K562 (cell line): ENCODE data around the gene CPN2. TPM values are rescaled to one million over a fixed set of nuclear protein-coding genes. Genes with fewer than 3 reads are reported as not detected.

ENCODE experiments used
- ATAC-seq: fragments of 200-7000 bp; cut with Tn5 transposase; 3 replicates; pipeline ENCODE4 v1.9.1; 2020; ENCODE audit warnings: moderate library complexity
- BruUV-seq: library from RNA; stranded (reverse); fragments of 400-500 nt; replicated peaks from 2 replicates; lab custom pipeline; 2021; lab: Mats Ljungman, UMichigan
- CTCF ChIA-PET: fragments of 300-600 bp; formaldehyde crosslinking; extraction: SDS; loops from one replicate; lab custom pipeline; 2021; ENCODE audit warnings: low intra/inter-chr PET ratio; lab: Yijun Ruan, JAX
- POLR2A ChIA-PET: fragments of 300-600, 350-650 bp; sonication (Branson Sonifier 250); formaldehyde crosslinking; extraction: SDS; loops from one replicate; lab custom pipeline; 2021; ENCODE audit warnings: antibody characterized with exemption, inconsistent platforms; lab: Yijun Ruan, JAX
- DNase-seq, 4 experiments: peaks; one replicate each; pipeline versions ENCODE4 v3.0.0 to v3.0.0-alpha.2; 2011 to 2018; ENCODE audit warnings: low spot score in 3 of 4, mixed read lengths in 3 of 4; ENCODE audit errors: extremely low read depth in 1 of 4
- FAIRE-seq: peaks from 2 replicates; lab custom pipeline; 2011; peaks lifted over from hg19 to GRCh38; lab: Jason Lieb, UNC
- H2AFZ ChIP-seq: 2 replicates; pipeline ENCODE4 v1.6.0; 2011; ENCODE audit warnings: low read depth, low read length, control low read depth, inconsistent platforms
- H3K27ac ChIP-seq: fragments of 200-600 bp; 3 replicates; pipeline ENCODE4 v1.8.0; 2011; ENCODE audit warnings: low read depth, mild to moderate bottlenecking, control low read depth, inconsistent platforms, low read length, moderate library complexity, mixed read lengths; ENCODE audit errors: extremely low read depth
- H3K27me3 ChIP-seq, 2 experiments: fragments of 300-600 bp in 1 of 2; 2 replicates in 1 of 2; 3 replicates in 1 of 2; pipeline versions ENCODE4 v1.6.0 to v1.8.0; 2011; ENCODE audit warnings: inconsistent platforms in 2 of 2, low read length in 2 of 2, mild to moderate bottlenecking in 1 of 2, mixed read lengths in 1 of 2, moderate library complexity in 1 of 2; ENCODE audit not compliant: control insufficient read depth in 2 of 2, insufficient read depth in 2 of 2
- H3K36me3 ChIP-seq: fragments of 300-600 bp; 3 replicates; pipeline ENCODE4 v1.8.0; 2011; ENCODE audit warnings: mild to moderate bottlenecking, low read length, inconsistent platforms; ENCODE audit not compliant: control insufficient read depth, insufficient read depth
- H3K4me1 ChIP-seq, 2 experiments: fragments of 200-600 bp in 1 of 2; replicated peaks in 1 of 2; 2 replicates in 1 of 2; 3 replicates in 1 of 2; pipeline versions ENCODE4 v1.5.1 to v1.8.0; 2011; ENCODE audit warnings: inconsistent platforms in 2 of 2, low read length in 2 of 2, mild to moderate bottlenecking in 1 of 2, mixed read lengths in 1 of 2, moderate library complexity in 1 of 2; ENCODE audit not compliant: control insufficient read depth in 2 of 2, insufficient read depth in 2 of 2
- H3K4me2 ChIP-seq: 2 replicates; pipeline ENCODE4 v1.6.1; 2011; ENCODE audit warnings: low read length, control low read depth, inconsistent platforms, mixed read lengths; ENCODE audit not compliant: insufficient read depth
- H3K4me3 ChIP-seq: fragments of 200-600 bp; sonication (generic), shearing (Covaris generic); 2 replicates; pipeline ENCODE4 v1.5.1; 2016; ENCODE audit warnings: control low read depth, inconsistent platforms
- H3K79me2 ChIP-seq: fragments of 200-600 bp; 3 replicates; pipeline ENCODE4 v1.8.0; 2011; ENCODE audit warnings: low read length, inconsistent platforms; ENCODE audit not compliant: control insufficient read depth, insufficient read depth
- H3K9ac ChIP-seq, 2 experiments: 2 replicates each; pipeline versions ENCODE4 v1.6.0 to v1.6.1; 2011; ENCODE audit warnings: low read depth in 2 of 2, low read length in 2 of 2, control low read depth in 1 of 2, inconsistent platforms in 1 of 2, mild to moderate bottlenecking in 1 of 2, mixed read lengths in 1 of 2; ENCODE audit not compliant: insufficient read depth in 1 of 2
- H3K9me1 ChIP-seq: one replicate; pipeline ENCODE4 v1.6.0; 2011; ENCODE audit warnings: inconsistent platforms, mild to moderate bottlenecking, low read length, moderate library complexity; ENCODE audit not compliant: control insufficient read depth, insufficient read depth
- H3K9me3 ChIP-seq: replicated peaks from 2 replicates; pipeline ENCODE4 v1.5.1; 2011; ENCODE audit warnings: low read depth, low read length, inconsistent platforms; ENCODE audit not compliant: control insufficient read depth, insufficient read depth
- H4K20me1 ChIP-seq: replicated peaks from 2 replicates; pipeline ENCODE4 v1.6.1; 2011; ENCODE audit warnings: low read length, inconsistent platforms, mixed read lengths; ENCODE audit not compliant: control insufficient read depth, insufficient read depth
- EHMT2 ChIP-seq: fragments of 450-650 bp; IDR thresholded peaks from 2 replicates; pipeline ENCODE4 v1.6.1; 2018; ENCODE audit warnings: antibody characterized with exemption
- ESRRA ChIP-seq: fragments of 450-650 bp; IDR thresholded peaks from 2 replicates; pipeline ENCODE4 v1.6.1; 2014; ENCODE audit warnings: low read depth, mild to moderate bottlenecking, moderate library complexity, borderline replicate concordance
- LARP7 ChIP-seq: fragments of 450-650 bp; IDR thresholded peaks from 2 replicates; pipeline ENCODE4 v1.6.1; 2016
- MEIS2 ChIP-seq: fragments of 450-650 bp; IDR thresholded peaks from 2 replicates; pipeline ENCODE4 v1.6.1; 2014; ENCODE audit warnings: mild to moderate bottlenecking; ENCODE audit not compliant: partially characterized antibody
- PHF20 ChIP-seq: fragments of 450-650 bp; IDR thresholded peaks from 2 replicates; pipeline ENCODE4 v1.6.1; 2018; ENCODE audit not compliant: partially characterized antibody
- RBM25 ChIP-seq: fragments of 200-400 bp; formaldehyde crosslinking; IDR thresholded peaks from 2 replicates; pipeline ENCODE4 v1.6.1; 2018; ENCODE audit warnings: low read length, low read depth, moderate library complexity; ENCODE audit not compliant: severe bottlenecking
- STAG1 ChIP-seq: sonication (generic); formaldehyde crosslinking; IDR thresholded peaks from 2 replicates; pipeline ENCODE4 v1.5.0; 2020; ENCODE audit warnings: missing genetic modification reagents, borderline replicate concordance
- ZNF75A ChIP-seq: fragments of 450-650 bp; formaldehyde crosslinking; IDR thresholded peaks from 2 replicates; pipeline ENCODE4 v1.4.0; 2020; ENCODE audit warnings: mild to moderate bottlenecking
- WGBS: fragments of 100-300 bp; shearing (Covaris generic); methylation state at CpG from one replicate; pipeline ENCODE4 v1.1.6; 2016; ENCODE audit warnings: low coverage, mixed read lengths; ENCODE audit not compliant: insufficient coverage; ENCODE audit errors: missing lambda C conversion rate; 5-methylcytosine and 5-hydroxymethylcytosine counted together
- in situ Hi-C: fragments of 300-500 bp; cut with MboI; formaldehyde crosslinking; loops from 4 replicates; pipeline ENCODE4 v1.15.0; 2018; ENCODE audit warnings: inconsistent platforms, mixed read lengths
- intact Hi-C: fragments of 100-400 bp; cut with micrococcal nuclease; formaldehyde crosslinking; loops from 2 replicates; pipeline ENCODE4 v1.14.2; 2022
- polyA plus RNA-seq, 8 experiments: library from polyadenylated mRNA; depleted of rRNA in 4 of 8; stranded (reverse) in 5 of 8; unstranded in 3 of 8; fragments of >200 nt; fragmentation: Nextera tagmentation in 2 of 8; fragmentation: Illumina TruSeq in 1 of 8; extraction: Ambion mirVana in 2 of 8; extraction: Trizol in 1 of 8; gene quantifications; 2 replicates each; pipeline versions ENCODE4 v1.2.1 to v1.2.3, GENCODE V29; 2011 to 2014; ENCODE audit warnings: inconsistent platforms in 1 of 8, missing spikeins in 1 of 8
- total RNA-seq, 7 experiments: library from RNA; depleted of rRNA in 6 of 7; stranded (reverse); fragments of >200 nt in 6 of 7; fragmentation: Illumina TruSeq in 2 of 7; extraction: Trizol in 2 of 7; gene quantifications; 2 replicates each; pipeline versions ENCODE4 v1.2.1 to v1.2.3, GENCODE V29; 2011 to 2021; ENCODE audit warnings: low replicate concordance in 1 of 7
- TF ChIP-seq, protein P1 (sequence below): fragments of 450-650 bp; formaldehyde crosslinking; conservative IDR thresholded peaks from 2 replicates; pipeline ENCODE4 v1.4.0; 2022; ENCODE audit warnings: mild to moderate bottlenecking, missing genetic modification characterization

The CPN2 gene
- total and polyA plus RNA-seq, 9 of the 15 experiments (the other 6 are each of a cell fraction or from before 2014, with no cell fraction given), result not detected

DNA sequence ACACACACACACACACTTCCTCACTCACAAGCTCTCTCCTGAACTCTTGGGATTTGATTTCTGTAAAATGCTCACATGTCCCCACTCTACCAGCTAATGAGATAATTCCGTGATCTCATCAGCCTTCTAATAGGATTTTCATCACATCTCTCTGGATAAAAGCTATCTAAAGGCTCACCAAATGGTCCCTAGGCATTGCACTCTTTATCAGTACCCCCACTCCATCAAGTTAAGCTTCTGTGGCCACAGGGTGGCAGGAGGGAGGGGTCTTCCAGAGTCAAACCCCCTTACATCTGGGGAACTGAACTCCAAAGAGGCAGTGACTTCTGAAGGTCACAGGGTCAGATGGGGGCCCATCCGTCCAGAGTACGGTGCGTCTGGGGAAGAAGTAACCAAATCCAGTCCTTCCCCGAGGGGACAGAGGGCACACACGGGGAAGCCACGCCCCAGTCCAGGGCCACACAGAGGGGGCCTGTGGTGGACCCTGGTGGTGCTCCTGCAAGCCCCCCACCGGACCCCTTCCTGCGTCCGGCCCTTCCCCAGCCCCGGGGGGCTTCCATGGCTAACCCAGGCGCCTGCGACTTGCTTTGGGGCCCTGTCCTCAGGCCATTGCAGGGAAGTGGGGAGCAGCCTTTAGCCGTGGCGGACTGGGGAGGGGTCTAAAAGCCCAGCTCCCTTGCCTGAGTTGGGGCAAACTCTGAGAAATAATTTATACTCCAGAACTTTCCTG is 25.5 kb downstream of the CPN2 start:
- TF ChIP-seq RBM25 (no peak), ESRRA (peak; percentile 44; the same call in 1 of the 2 replicates)
- BruUV-seq, result no TSS peak
- Histone ChIP-seq H3K4me1 (peaks cover 13 to 54% of the 10 kb centered on the region in 2 experiments; a peak in 4 of 5 replicates), H2AFZ (peak overlapping the region; percentile 52; the same call in 1 of the 2 replicates), H3K9me1 (no peaks in the 10 kb centered on the region), H3K4me2 (no peak overlapping the region), H3K27ac (no peak overlapping the region), H3K9me3 (no peaks in the 10 kb centered on the region; the same call in 1 of the 2 replicates), H3K36me3 (no peaks in the 10 kb centered on the region), H3K9ac (no peak overlapping the region), H3K4me3 (no peak overlapping the region), H3K79me2 (no peaks in the 10 kb centered on the region), H3K27me3 (peaks cover 0 to 30% of the 10 kb centered on the region in 2 experiments; a peak in 3 of 5 replicates), H4K20me1 (no peaks in the 10 kb centered on the region)
- CTCF ChIA-PET, result interaction anchor here (0.5 kb wide), 1 partner anchor 274 kb away, joined by 3 read pairs; no protein-coding TSS in a partner anchor
- in situ Hi-C loops (loop anchor here (10.0 to 25.0 kb wide), 2 partner anchors 671 to 1863 kb away; no protein-coding TSS in a partner anchor), intact Hi-C loops (loop anchor here (10.0 kb wide), 1 partner anchor 731 kb away; the partner anchor contains the start of gene OPA1)
- WGBS, result 56% methylated on average over 10 of the region's 15 CpGs
- no peak for DNase-seq
- ATAC-seq, result no peak
- POLR2A ChIA-PET, result no interaction called here
- FAIRE-seq, result no peak

DNA sequence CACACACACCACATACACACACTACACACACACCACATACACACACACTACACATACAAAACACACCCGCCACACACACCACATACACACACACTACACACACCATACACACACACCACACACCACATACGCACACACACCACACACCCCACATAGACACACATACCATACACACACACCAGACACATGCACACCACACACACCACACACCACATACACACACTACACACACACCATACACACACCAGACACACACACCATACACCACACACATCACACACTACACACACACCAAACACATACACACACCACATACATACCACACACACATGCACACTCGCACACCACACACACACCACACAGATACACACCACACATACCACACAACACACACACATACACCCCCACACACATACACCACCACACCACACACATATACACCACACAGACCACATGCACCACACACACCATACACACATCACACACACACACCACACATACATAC is 26.3 kb downstream of the CPN2 start:
- Histone ChIP-seq H4K20me1 (no peaks in the 10 kb centered on the region), H3K9me1 (no peaks in the 10 kb centered on the region), H3K4me1 (peaks cover 13 to 54% of the 10 kb centered on the region in 2 experiments; a peak in 4 of 5 replicates), H3K27me3 (peaks cover 0 to 23% of the 10 kb centered on the region in 2 experiments; a peak in 3 of 5 replicates), H3K4me3 (no peak overlapping the region), H3K4me2 (peak overlapping the region; percentile 88; the same call in 1 of the 2 replicates), H3K9me3 (no peaks in the 10 kb centered on the region; the same call in 1 of the 2 replicates), H2AFZ (no peak overlapping the region), H3K79me2 (no peaks in the 10 kb centered on the region), H3K36me3 (no peaks in the 10 kb centered on the region), H3K27ac (no peak overlapping the region; the same call in 2 of the 3 replicates), H3K9ac (no peak overlapping the region)
- ChIA-PET CTCF (no interaction called here), POLR2A (interaction anchor here (0.6 kb wide), 1 partner anchor 508 kb away, joined by 3 read pairs; no protein-coding TSS in a partner anchor)
- FAIRE-seq, result no peak
- DNase-seq, result no peak
- intact Hi-C loops, result loop anchor here (10.0 kb wide), 1 partner anchor 730 kb away; the partner anchor contains the start of gene OPA1
- no peak for ATAC-seq
- WGBS, result 94% methylated on average over 3 of the region's 3 CpGs
- no TSS peak for BruUV-seq
- in situ Hi-C loops, result loop anchor here (10.0 to 25.0 kb wide), 3 partner anchors 670 to 1863 kb away; no protein-coding TSS in a partner anchor
- TF ChIP-seq ZNF75A (CRISPR knock-in tag), result no peak
- no peak for TF ChIP-seq STAG1
- 0 out of 2 replicates have a peak, but pooled peaks have one; percentile 25 for TF ChIP-seq EHMT2
- peak; percentile 64; the same call in 1 of the 2 replicates for TF ChIP-seq LARP7
- peak; percentile 89 for TF ChIP-seq PHF20
- TF ChIP-seq MEIS2, result no peak
- TF ChIP-seq, protein P1, sequence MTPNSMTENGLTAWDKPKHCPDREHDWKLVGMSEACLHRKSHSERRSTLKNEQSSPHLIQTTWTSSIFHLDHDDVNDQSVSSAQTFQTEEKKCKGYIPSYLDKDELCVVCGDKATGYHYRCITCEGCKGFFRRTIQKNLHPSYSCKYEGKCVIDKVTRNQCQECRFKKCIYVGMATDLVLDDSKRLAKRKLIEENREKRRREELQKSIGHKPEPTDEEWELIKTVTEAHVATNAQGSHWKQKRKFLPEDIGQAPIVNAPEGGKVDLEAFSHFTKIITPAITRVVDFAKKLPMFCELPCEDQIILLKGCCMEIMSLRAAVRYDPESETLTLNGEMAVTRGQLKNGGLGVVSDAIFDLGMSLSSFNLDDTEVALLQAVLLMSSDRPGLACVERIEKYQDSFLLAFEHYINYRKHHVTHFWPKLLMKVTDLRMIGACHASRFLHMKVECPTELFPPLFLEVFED, result 0 out of 2 replicates have a peak, but pooled peaks have one; percentile 26
